GM18517 (cell line): ENCODE data around the gene NRN1L.
"Not testable (repeated sequence)": the region's sequence is repeated elsewhere in the genome, so short reads cannot be mapped to it uniquely, and the experiment has no call there.

Experiments used
- ATAC-seq: cut with Tn5 transposase; IDR thresholded peaks from one replicate; pipeline ENCODE4 v1.9.1; 2021; ENCODE audit warnings: mild to moderate bottlenecking, moderate library complexity; ENCODE audit not compliant: unreplicated experiment

Gene NRN1L

DNA sequence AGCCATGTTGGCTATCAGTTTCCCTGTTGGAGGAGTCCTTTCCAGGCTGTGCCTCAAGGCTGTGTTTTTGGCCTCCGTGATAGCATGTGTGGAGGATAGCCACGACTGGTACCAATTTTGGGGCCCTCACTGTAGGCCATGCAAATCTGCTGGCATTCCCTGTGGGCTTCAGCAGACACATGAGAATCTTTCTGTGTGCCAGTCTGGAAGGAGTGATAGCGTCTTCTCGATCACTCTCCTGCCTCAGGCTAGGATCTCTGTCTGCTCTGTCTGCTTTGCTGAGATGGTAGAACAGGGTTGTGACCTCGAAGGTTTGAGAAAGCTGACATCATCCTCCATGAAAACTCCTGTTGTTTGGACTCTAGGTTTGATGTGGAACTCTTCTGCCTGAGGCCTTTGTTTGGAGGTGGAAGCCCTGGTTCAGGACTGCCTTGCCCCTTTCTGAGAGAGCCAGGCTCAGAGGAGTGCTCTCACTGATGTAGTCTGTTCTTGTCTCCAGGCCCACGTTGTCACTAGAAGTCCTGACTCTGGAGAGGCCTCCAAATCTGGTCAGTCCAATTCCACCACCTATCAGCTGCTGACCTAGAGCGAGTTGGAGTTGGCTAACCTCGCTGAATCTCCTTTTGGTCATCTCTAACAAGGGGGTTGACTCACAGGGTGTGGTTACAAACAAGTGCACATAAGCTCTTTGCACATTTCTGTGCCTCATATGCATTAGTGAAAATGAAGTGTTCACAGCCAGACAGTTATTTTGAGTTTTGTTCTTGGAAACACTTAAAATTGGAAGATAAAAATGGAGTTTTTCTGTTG is 23.9 kb upstream of the NRN1L start:
- no peak for ATAC-seq

GRCh38 chr16:67861877-67862276 is 22.8 kb upstream of the NRN1L start:
- no peak for ATAC-seq

DNA sequence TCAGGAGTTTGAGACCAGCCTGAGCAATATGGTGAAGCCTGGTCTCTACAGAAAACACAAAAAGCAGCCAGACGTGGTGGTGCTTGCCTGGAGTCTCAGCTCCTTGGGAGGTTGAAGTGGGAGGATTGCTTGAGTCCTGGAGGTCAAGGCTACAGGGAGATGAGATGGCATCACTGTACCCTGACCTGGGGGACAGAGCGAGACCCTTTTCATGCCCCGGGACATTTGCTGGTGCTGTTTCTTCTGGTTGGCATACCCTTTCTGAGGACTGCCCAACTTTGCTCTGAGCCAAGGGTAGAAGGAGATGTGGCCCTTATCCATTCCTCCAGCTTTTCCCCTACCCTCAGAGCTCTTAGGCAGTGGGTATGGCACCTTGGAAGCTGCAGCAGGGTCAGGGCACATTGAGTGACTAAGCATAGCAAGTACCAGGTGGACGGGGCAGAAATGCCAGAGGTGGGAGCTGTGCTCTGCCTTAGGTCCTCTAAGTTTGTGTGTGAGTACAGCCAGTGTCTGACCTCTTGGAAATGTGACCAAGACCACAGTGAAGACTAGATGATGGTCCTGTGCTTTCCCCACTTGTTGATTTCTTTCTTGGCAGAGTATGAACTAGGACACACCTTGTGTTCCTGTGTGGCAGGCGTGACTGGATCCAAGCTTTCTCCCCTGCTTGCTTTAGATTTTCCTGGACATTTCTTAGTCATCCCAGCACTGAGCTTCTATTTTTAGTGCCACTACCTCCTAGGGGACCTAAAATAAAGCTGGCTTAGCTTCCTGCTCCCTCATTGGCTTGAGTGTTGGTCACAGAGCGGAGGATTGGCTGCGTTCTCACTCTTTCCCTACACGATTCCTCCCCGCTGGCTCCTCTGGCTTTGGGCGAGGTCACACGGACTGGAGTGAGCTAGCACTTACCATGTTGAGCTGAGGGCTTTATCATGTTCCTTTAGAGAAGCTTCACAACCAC is 21.8 kb upstream of the NRN1L start:
- ATAC-seq = no peak

DNA sequence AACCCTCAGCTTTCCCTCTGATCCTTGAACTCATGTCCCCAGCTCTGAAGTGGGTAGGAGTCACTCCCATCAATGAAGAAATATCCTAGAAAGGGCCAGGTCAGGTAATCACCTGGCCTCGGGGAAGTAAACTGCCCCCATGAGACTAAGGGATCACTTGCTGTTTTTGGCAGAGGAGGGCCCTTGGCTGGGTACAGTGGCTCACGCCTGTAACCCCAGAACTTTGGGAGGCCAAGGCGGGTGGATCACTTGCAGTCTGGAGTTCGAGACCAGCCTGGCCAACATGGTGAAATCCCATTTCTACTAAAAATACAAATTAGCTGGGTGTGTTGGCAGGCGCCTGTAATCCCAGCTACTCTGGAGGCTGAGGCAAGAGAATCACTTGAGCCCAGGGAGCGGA is 20.6 kb upstream of the NRN1L start:
- ATAC-seq = not testable (repeated sequence)

DNA sequence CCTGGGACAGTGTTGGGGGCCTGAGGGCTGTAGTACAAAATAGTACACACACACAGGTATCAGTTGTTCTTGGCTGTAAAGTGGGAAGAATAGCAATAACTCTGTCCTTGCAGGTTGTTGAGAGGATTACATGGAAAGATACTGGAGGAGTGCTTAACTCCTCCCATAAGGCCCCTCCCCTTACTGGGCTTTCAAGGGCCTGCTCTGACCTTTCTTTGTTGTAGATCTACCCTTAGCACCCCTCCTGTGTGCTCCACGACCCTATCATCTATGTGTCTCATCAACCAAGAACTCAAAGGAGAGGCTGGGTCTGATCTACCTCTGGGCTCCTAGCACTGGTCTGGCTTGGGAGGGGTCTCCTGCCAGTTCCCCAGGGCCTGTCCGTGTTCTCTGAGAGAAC is 20.1 kb upstream of the NRN1L start:
- ATAC-seq = no peak

DNA sequence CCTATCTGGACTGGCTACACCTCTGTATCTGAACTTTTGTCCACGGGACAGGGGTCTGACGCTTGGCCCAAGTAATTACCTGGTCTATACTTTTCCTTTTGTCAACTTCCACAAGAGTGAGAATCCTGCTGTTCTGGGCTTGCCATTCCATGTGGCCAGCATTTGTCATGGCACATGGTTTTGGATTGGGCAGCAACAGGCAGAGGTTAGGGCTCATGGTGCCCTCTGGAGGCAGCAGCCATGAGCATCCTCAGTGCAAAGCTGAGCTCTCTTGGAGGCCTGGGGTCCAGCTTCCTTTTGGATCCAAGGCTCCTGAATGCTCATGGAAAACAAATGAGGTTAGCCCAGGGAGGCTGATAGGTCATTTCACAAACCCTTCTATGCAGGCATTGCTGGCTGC is 19.4 kb upstream of the NRN1L start:
- no peak for ATAC-seq

GRCh38 chr16:67868290-67868689 is 16.4 kb upstream of the NRN1L start:
- no peak for ATAC-seq

DNA sequence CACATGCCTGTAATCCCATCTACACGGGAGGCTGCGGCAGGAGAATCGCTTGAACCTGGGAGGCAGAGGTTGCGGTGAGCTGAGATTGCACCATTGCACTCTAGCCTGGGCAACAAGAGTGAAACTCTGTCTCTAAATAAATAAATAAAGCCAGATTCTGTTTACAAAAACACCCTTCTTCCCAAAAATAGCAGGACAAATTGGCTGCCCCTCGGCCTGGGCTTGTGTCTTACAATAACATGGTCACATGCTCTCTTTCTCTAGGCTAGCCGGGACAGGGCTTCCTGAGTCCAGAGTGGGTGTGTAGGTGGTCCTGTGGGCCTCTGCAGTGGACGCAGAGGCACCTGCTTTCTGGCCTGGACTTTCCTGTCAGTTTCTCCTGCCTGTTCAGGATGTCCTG is 15.0 kb upstream of the NRN1L start:
- no peak for ATAC-seq

DNA sequence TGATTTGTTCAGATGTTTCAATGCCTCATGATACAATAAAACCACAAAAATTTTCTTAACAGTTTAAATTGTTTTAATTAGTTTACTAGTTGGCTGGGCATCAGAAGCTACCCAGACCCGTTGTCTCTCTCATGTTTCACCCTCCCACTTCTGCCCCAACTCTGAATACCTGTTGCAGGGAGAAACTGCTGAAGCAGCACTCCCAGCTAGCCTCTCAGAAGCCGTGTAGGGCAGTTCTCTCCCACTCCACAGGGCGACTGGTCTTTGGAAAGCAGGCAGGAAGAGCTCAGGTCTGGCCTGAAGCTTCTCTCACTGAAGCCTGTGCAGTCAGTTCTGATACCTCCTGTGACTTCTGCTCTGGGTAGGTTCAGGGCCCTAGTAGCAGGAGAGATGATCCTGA is 13.4 kb upstream of the NRN1L start:
- no peak for ATAC-seq

- no peak for ATAC-seq
Observed at GRCh38 chr16:67872131-67872630, 12.5 kb upstream of the NRN1L start.

DNA sequence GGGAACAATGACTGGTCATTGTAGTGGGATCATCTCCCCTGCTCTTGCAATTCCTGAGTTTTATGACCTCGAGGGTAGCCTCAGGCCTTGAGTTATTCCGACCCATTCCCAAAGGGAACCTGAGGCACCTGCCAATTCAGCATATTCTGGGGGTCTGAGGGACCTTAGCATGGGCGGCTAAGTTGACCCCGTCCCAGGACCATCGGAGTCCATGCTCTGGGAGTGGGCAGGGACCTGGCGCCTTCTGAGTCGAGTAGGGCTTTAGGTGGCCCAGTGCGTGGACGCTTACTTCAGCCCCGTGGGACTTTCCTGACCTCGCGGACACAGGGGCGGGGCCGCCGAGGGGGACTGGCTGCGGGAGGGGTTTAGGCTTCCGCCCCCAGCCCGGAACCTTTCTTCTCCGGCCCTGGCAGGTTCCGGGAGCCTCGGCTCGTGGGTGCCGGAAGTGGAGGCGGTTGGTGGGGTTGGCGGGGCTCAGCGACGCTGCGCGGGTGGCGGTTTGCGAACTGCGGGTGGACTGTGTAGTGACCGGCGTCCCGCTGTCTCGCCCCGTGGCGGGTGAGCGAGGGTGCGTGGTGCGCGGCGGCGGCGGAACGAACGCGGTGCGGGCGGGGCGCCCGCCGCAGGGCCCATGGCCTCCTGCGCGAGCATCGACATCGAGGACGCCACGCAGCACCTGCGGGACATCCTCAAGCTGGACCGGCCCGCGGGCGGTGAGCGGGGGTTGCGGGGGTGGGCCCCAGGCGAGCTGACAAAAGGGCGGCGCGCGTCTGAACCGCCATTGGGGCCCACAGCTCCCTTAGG is 11.9 kb upstream of the NRN1L start, which contains the start of gene EDC4:
EDC4 (plus strand) TSS at position 422 of the 804 bp plus-strand sequence; CDS start at position 632, 210 bp downstream.
- ATAC-seq = peak; percentile 66

- peak; percentile 12 for ATAC-seq
Observed at GRCh38 chr16:67873435-67874370, 11.0 kb upstream of the NRN1L start.

DNA sequence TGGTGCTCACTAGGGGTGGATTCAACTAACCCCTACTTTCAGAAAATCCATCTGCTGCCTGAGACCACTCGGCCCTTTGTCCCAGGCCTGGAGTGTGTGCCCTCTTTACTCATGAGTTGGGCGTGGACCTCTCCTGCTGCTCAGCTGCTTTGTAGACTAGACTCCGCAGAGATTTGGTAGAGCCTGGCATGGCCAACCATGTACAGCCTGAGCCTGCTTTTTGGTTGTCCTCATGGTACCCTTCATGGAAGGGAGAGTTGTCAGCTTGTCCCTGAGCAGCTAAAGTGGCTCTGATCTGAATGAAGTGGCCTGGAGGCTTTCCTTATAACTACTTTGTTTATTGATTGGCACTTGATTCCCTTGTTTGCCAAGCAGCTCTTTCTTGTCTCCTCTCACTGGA is 10.3 kb upstream of the NRN1L start:
- ATAC-seq = no peak

GRCh38 chr16:67877064-67877463 is 7.6 kb upstream of the NRN1L start:
- no peak for ATAC-seq

DNA sequence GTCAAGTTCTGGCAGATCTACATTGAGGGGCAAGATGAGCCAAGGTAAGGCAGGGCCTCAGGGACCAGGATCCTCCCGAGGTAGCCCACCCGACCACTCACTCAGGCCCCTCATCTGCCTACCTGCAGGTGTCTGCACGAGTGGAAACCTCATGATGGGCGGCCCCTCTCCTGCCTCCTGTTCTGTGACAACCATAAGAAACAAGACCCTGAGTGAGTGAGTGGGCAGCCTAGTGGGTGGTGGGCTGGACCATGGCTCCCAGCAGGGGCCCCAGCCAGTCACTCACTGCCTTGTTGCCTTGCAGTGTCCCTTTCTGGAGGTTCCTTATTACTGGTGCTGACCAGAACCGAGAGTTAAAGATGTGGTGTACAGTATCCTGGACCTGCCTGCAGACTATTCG is 6.5 kb upstream of the NRN1L start:
- no peak for ATAC-seq

- no peak for ATAC-seq
Observed at GRCh38 chr16:67878846-67879245, 5.8 kb upstream of the NRN1L start.

- ATAC-seq = no peak
Observed at GRCh38 chr16:67879462-67879861, 5.2 kb upstream of the NRN1L start.

DNA sequence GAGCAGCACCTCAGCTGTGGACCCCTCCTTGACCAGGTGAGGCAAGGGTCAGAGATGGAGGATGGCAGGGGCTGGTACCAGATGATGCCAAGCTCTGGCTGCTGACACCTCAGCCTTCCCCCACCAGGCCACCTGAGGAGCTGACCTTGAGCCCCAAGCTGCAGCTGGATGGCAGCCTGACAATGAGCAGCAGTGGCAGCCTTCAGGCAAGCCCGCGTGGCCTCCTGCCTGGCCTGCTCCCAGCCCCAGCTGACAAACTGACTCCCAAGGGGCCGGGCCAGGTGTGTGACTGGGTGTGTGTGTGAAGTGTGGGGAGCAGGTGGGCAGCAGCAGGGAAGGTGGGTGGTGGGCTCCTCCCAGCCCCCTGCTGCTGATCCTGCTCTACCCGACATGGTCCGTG is 4.7 kb upstream of the NRN1L start:
- ATAC-seq = no peak

GRCh38 chr16:67880584-67880983 is 4.1 kb upstream of the NRN1L start:
- ATAC-seq = no peak
